Measurements from ENCODE around the gene CCDC70. TPM values are rescaled to one million over a fixed set of nuclear protein-coding genes. Genes with fewer than 3 reads are reported as not detected.

The CCDC70 gene
- total RNA-seq, 1 donor from 2014 or later: not detected

DNA sequence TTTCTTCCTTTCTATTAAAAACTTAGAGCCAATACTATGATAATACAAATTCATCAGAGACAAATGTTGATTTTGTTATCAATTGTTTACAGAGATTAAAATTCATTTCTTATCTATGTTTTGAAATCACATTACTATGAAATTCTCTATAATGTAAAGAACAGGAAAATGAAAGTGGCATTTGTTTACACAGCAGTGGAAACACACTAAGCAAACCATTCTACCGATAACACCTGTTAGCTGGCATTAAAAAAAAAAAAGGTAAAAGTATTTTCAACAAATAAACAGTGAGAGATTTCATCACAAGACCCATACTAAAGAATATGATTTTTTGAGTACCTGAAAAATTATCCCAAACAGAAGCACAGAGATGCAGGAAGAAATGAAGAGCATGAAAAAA lies 4.8 kb upstream of the CCDC70 start:
- Histone ChIP-seq H3K9me3 (ENCODE audit: control insufficient read depth in 3 of 3, low read length in 3 of 3) (no peaks in the 10 kb centered on the region), H3K4me1 (ENCODE audit: control insufficient read depth in 3 of 3, insufficient read depth in 3 of 3, low read length in 3 of 3) (no peaks in the 10 kb centered on the region), H3K9ac (ENCODE audit: low read depth in 1 of 3, low read length in 3 of 3) (no peak overlapping the region), H3K27ac (ENCODE audit: low read depth, low read length) (no peak overlapping the region), H3K27me3 (ENCODE audit: control insufficient read depth in 3 of 3, insufficient read depth in 3 of 3, low read length in 3 of 3) (no peaks in the 10 kb centered on the region), H3K36me3 (ENCODE audit: control insufficient read depth in 3 of 3, insufficient read depth in 3 of 3, low read length in 3 of 3) (no peaks in the 10 kb centered on the region), H3K4me3 (ENCODE audit: low read length in 3 of 3) (no peak overlapping the region)

DNA sequence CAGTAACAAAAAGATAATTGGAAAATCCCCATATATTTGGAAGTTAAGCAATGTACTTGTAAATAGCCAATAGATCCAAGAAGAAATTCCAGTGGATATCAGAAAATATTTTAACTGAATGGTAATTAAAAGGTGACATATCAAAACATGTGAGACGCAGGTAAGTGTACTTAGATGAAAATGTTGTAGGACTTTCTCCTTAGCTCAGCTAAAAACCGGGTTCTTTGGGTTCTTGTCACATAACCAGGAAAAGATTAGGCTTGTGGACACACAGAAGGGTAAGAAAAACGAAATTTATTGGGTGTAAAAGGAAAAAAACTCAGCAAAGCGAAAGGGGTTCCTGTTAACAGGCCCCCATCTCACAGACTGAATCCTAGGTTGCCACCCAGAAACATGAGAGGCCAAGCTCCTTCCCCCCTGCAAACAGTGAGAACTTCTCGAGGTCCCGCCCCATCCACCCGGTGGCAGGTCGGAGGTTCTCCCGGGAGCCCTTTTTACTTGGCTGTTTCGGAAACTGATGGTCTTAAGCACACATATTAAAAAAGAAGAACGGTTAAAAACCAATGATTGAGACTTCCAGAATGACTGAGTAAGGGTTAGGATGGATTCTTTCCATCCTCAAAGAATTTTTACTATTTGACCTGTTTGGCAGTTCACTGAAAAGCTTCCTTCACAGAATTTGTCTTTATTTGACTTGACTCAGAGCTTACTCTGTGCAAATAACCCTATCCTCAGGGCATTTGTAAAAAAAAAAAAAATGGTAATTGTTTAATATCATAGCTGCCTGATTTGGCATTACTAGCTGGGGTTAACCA lies 3.1 kb upstream of the CCDC70 start:
- H3K4me1 ChIP-seq (ENCODE audit: control insufficient read depth in 3 of 3, insufficient read depth in 3 of 3, low read length in 3 of 3): no peaks in the 10 kb centered on the region
- H3K4me3 ChIP-seq (ENCODE audit: low read length in 3 of 3): no peak overlapping the region
- H3K9me3 ChIP-seq (ENCODE audit: control insufficient read depth in 3 of 3, low read length in 3 of 3): no peaks in the 10 kb centered on the region
- no peak overlapping the region for H3K9ac ChIP-seq (ENCODE audit: low read depth in 1 of 3, low read length in 3 of 3)
- no peak overlapping the region for H3K27ac ChIP-seq (ENCODE audit: low read depth, low read length)
- no peaks in the 10 kb centered on the region for H3K27me3 ChIP-seq (ENCODE audit: control insufficient read depth in 3 of 3, insufficient read depth in 3 of 3, low read length in 3 of 3)
- no peaks in the 10 kb centered on the region for H3K36me3 ChIP-seq (ENCODE audit: control insufficient read depth in 3 of 3, insufficient read depth in 3 of 3, low read length in 3 of 3)

DNA sequence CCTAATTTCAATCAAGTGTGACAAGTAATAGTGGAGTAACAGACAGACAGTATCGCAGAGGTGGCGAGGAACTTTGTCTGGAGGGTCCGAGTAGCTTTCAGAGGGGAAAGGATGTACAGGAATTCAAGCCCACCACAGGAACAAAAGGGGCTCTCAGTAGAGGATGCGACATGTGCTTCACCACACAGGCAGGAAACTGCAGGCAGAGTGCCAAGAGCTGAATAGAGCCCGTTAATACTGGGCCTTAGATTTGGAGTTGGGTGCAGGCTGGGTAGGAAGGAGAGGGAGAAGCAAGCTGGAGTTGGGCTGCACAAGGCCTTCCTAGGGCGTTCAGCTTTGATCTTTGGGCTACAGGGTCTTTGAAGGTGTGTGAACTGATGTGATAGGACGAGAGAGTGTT lies 1.2 kb downstream of the CCDC70 start:
- Histone ChIP-seq H3K9me3 (ENCODE audit: control insufficient read depth in 3 of 3, low read length in 3 of 3) (no peaks in the 10 kb centered on the region), H3K4me1 (ENCODE audit: control insufficient read depth in 3 of 3, insufficient read depth in 3 of 3, low read length in 3 of 3) (no peaks in the 10 kb centered on the region), H3K9ac (ENCODE audit: low read depth in 1 of 3, low read length in 3 of 3) (no peak overlapping the region), H3K4me3 (ENCODE audit: low read length in 3 of 3) (no peak overlapping the region), H3K27ac (ENCODE audit: low read depth, low read length) (no peak overlapping the region), H3K36me3 (ENCODE audit: control insufficient read depth in 3 of 3, insufficient read depth in 3 of 3, low read length in 3 of 3) (no peaks in the 10 kb centered on the region), H3K27me3 (ENCODE audit: control insufficient read depth in 3 of 3, insufficient read depth in 3 of 3, low read length in 3 of 3) (no peaks in the 10 kb centered on the region)

DNA sequence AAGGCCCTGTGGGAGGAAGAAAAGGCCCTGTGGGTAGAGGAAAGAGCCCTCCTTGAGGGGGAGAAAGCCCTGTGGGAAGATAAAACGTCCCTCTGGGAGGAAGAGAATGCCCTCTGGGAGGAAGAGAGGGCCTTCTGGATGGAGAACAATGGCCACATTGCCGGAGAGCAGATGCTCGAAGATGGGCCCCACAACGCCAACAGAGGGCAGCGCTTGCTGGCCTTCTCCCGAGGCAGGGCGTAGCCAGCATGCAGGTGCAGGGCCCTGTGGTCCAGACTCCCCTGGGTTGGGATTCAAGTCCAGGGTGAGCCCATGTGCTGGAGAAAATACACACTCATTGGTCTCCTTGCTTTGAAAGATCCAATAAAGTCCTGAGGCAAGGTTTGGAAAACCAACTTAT lies 4.1 kb downstream of the CCDC70 start:
- Histone ChIP-seq H3K9ac (ENCODE audit: low read depth in 1 of 3, low read length in 3 of 3) (no peak overlapping the region), H3K4me3 (ENCODE audit: low read length in 3 of 3) (no peak overlapping the region), H3K27me3 (ENCODE audit: control insufficient read depth in 3 of 3, insufficient read depth in 3 of 3, low read length in 3 of 3) (no peaks in the 10 kb centered on the region), H3K27ac (ENCODE audit: low read depth, low read length) (no peak overlapping the region), H3K36me3 (ENCODE audit: control insufficient read depth in 3 of 3, insufficient read depth in 3 of 3, low read length in 3 of 3) (no peaks in the 10 kb centered on the region), H3K4me1 (ENCODE audit: control insufficient read depth in 3 of 3, insufficient read depth in 3 of 3, low read length in 3 of 3) (no peaks in the 10 kb centered on the region), H3K9me3 (ENCODE audit: control insufficient read depth in 3 of 3, low read length in 3 of 3) (no peaks in the 10 kb centered on the region)

DNA sequence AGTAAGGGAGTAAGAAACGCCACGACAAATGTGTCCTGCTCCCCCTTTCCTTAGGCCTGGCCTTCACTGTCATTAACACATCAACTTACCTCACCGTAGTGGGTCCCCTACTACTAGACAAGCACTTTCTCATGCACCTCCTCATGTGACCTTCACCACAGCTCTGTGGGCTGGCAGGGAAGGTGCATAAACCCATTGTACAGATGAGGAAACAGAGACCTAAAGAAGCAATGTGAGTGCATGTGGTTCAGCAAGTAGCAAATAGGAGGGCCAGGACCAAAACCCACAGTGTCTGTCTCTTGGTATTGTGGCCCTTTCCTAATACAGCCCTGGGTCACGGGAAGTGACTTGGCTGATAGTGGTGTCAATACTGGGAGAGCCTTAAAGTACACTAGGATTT lies 5.3 kb downstream of the CCDC70 start:
- no peaks in the 10 kb centered on the region for H3K9me3 ChIP-seq (ENCODE audit: control insufficient read depth in 3 of 3, low read length in 3 of 3)
- H3K4me1 ChIP-seq (ENCODE audit: control insufficient read depth in 3 of 3, insufficient read depth in 3 of 3, low read length in 3 of 3): no peaks in the 10 kb centered on the region
- no peaks in the 10 kb centered on the region for H3K36me3 ChIP-seq (ENCODE audit: control insufficient read depth in 3 of 3, insufficient read depth in 3 of 3, low read length in 3 of 3)
- no peak overlapping the region for H3K9ac ChIP-seq (ENCODE audit: low read depth in 1 of 3, low read length in 3 of 3)
- no peak overlapping the region for H3K27ac ChIP-seq (ENCODE audit: low read depth, low read length)
- H3K27me3 ChIP-seq (ENCODE audit: control insufficient read depth in 3 of 3, insufficient read depth in 3 of 3, low read length in 3 of 3): no peaks in the 10 kb centered on the region
- no peak overlapping the region for H3K4me3 ChIP-seq (ENCODE audit: low read length in 3 of 3)

DNA sequence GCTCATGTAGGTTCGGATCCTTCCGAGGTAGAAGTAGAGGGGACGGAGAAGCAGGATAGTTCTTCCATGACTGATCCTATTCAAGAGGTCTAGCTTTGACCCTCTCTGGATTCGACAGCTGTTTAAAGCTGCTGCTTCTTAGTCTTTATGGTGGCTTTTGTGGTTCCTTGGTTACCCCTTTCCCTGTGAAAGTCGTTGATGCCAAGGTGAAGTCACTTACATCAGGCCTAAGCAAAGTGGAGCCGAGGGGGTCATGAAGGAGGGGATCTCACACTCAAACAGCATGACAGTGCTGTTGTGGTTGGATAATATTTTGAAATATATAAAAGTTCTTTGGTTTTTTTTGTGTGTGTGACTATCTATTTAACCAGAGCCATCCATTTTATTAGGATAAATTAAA lies 8.1 kb downstream of the CCDC70 start:
- Histone ChIP-seq H3K27ac (ENCODE audit: low read depth, low read length) (no peak overlapping the region), H3K9me3 (ENCODE audit: control insufficient read depth in 3 of 3, low read length in 3 of 3) (no peaks in the 10 kb centered on the region), H3K9ac (ENCODE audit: low read depth in 1 of 3, low read length in 3 of 3) (no peak overlapping the region)

DNA sequence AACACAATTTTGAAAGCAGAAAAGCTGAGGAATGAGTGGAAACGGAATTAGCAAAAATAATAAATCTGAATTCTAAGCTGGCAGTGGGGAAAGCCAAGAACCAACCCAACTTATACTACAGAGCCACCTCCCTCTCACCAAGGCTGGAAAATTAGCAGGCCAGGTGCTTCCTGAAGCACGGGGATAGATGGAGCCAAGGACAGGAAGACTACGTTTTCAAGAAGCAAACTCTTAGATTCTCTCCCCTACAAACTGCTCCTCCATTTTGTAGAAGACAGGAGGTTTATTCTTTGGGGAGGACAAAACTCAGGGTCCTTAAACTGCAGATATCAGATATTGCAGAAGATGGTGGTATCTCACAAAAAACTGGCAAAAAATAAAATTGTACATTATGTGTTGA lies 8.8 kb downstream of the CCDC70 start:
- H3K9me3 ChIP-seq (ENCODE audit: control insufficient read depth in 3 of 3, low read length in 3 of 3): no peaks in the 10 kb centered on the region
- H3K27ac ChIP-seq (ENCODE audit: low read depth, low read length): no peak overlapping the region
- no peaks in the 10 kb centered on the region for H3K27me3 ChIP-seq (ENCODE audit: control insufficient read depth in 3 of 3, insufficient read depth in 3 of 3, low read length in 3 of 3)
- no peaks in the 10 kb centered on the region for H3K4me1 ChIP-seq (ENCODE audit: control insufficient read depth in 3 of 3, insufficient read depth in 3 of 3, low read length in 3 of 3)
- H3K4me3 ChIP-seq (ENCODE audit: low read length in 3 of 3): no peak overlapping the region
- H3K9ac ChIP-seq (ENCODE audit: low read depth in 1 of 3, low read length in 3 of 3): no peak overlapping the region
- no peaks in the 10 kb centered on the region for H3K36me3 ChIP-seq (ENCODE audit: control insufficient read depth in 3 of 3, insufficient read depth in 3 of 3, low read length in 3 of 3)

More for the DNA sequence above, 8.1 kb downstream of the CCDC70 start:
- Histone ChIP-seq H3K27me3 (ENCODE audit: control insufficient read depth in 3 of 3, insufficient read depth in 3 of 3, low read length in 3 of 3) (no peaks in the 10 kb centered on the region), H3K4me3 (ENCODE audit: low read length in 3 of 3) (no peak overlapping the region), H3K36me3 (ENCODE audit: control insufficient read depth in 3 of 3, insufficient read depth in 3 of 3, low read length in 3 of 3) (no peaks in the 10 kb centered on the region), H3K4me1 (ENCODE audit: control insufficient read depth in 3 of 3, insufficient read depth in 3 of 3, low read length in 3 of 3) (no peaks in the 10 kb centered on the region)

DNA sequence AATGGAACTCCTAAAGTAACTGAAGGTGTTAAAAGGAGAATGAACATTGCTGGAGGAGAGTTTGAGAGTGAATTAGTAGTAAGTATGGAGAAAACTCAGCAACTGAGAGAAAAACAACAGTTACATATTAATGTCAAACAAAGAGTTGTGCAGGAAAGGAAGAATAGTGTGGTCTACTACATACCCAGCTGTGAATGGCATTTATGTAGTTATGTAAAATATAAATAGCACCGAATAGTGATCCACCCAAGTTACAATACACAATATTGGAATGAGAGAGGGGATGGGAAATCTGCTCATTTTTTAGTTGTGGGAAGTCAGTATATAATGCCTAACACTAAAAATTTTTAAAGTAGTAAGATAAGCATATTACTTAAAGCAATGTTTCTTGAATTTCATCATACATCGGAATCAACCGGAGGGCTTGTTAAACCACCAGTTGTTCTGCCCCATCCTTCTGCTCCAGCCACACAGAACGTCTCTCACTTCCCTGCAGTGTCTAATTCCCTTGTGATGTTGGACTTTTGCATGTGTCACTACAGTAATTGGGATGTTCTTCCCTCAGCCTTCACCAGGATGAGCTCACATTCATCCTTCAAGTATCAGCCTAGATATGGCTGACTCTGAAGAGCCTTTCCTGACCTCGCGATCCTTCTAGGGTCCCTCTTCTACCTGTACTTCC lies 11.5 kb downstream of the CCDC70 start:
- Histone ChIP-seq H3K36me3 (ENCODE audit: control insufficient read depth in 3 of 3, insufficient read depth in 3 of 3, low read length in 3 of 3) (no peaks in the 10 kb centered on the region), H3K9ac (ENCODE audit: low read depth in 1 of 3, low read length in 3 of 3) (no peak overlapping the region), H3K27ac (ENCODE audit: low read depth, low read length) (no peak overlapping the region), H3K27me3 (ENCODE audit: control insufficient read depth in 3 of 3, insufficient read depth in 3 of 3, low read length in 3 of 3) (no peaks in the 10 kb centered on the region), H3K4me3 (ENCODE audit: low read length in 3 of 3) (no peak overlapping the region), H3K9me3 (ENCODE audit: control insufficient read depth in 3 of 3, low read length in 3 of 3) (no peaks in the 10 kb centered on the region), H3K4me1 (ENCODE audit: control insufficient read depth in 3 of 3, insufficient read depth in 3 of 3, low read length in 3 of 3) (no peaks in the 10 kb centered on the region)

DNA sequence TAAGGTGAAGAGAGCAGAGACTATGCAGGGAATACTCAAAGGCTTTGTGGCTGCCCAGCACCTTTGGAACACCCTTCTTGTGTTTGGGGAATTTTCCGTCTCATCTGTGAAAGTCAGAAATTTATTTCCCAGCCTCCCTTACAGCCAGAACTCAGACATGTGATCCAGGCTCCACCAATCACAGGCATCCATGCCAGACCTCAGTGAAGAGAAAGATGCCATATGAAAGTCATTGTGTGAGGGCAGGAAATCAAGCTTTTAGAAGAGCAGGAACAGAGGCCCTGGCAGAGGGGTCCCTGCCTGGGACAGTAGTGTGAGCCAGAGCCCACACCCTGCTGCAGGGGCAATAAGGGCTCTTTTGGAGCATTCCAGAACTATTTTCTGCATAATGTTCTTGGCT lies 12.1 kb downstream of the CCDC70 start:
- Histone ChIP-seq H3K4me3 (ENCODE audit: low read length in 3 of 3) (no peak overlapping the region), H3K27me3 (ENCODE audit: control insufficient read depth in 3 of 3, insufficient read depth in 3 of 3, low read length in 3 of 3) (no peaks in the 10 kb centered on the region), H3K9me3 (ENCODE audit: control insufficient read depth in 3 of 3, low read length in 3 of 3) (no peaks in the 10 kb centered on the region), H3K27ac (ENCODE audit: low read depth, low read length) (no peak overlapping the region), H3K9ac (ENCODE audit: low read depth in 1 of 3, low read length in 3 of 3) (no peak overlapping the region), H3K36me3 (ENCODE audit: control insufficient read depth in 3 of 3, insufficient read depth in 3 of 3, low read length in 3 of 3) (no peaks in the 10 kb centered on the region), H3K4me1 (ENCODE audit: control insufficient read depth in 3 of 3, insufficient read depth in 3 of 3, low read length in 3 of 3) (no peaks in the 10 kb centered on the region)

DNA sequence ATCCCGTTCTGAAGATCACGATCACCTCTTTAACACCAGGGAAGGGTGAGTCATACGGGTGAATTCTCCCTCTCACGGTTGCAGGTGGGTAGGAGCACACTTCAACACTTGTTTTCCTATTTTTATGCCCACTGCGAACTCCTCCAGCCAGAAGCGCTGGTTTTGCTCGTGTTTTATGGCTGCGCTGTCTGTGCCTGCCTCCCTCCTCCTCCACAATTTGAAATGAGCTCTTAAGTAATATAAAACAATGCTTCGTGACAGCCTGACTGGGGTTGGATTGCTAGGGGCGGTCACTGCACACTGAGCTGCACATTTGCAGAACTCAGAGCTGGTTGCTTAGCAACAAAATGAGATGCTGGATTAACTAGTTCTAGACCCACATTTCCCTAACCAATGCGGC lies 12.9 kb downstream of the CCDC70 start:
- Histone ChIP-seq H3K27me3 (ENCODE audit: control insufficient read depth in 3 of 3, insufficient read depth in 3 of 3, low read length in 3 of 3) (no peaks in the 10 kb centered on the region), H3K36me3 (ENCODE audit: control insufficient read depth in 3 of 3, insufficient read depth in 3 of 3, low read length in 3 of 3) (no peaks in the 10 kb centered on the region), H3K4me3 (ENCODE audit: low read length in 3 of 3) (no peak overlapping the region), H3K27ac (ENCODE audit: low read depth, low read length) (no peak overlapping the region), H3K9me3 (ENCODE audit: control insufficient read depth in 3 of 3, low read length in 3 of 3) (no peaks in the 10 kb centered on the region), H3K4me1 (ENCODE audit: control insufficient read depth in 3 of 3, insufficient read depth in 3 of 3, low read length in 3 of 3) (no peaks in the 10 kb centered on the region), H3K9ac (ENCODE audit: low read depth in 1 of 3, low read length in 3 of 3) (no peak overlapping the region)
